ENCODE results near the gene ASB5. TPM values are rescaled to one million over a fixed set of nuclear protein-coding genes. Genes with fewer than 3 reads are reported as not detected.

The ASB5 gene
- total and polyA plus RNA-seq, 9 of the 15 experiments (the other 6 are each of a cell fraction or from before 2014, with no cell fraction given) = not detected

DNA sequence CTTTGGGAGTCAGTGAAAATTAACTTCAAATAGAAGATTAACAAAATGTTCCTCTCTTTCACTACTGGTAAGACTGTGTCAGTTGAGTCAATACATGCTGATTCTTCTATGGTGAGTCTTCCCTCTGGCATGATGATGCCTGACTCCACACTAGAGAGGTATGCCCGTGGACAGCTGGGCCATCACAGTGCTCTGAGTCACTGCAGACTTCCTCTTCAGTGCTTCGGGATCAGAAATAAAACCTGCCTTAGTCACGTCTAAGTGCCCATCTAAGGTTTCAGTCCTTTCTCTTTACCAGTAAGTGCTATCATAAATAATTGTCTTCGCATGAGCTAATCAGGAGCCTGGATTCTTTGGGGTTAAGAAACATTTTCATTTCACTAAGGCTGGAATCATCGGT is 1.6 kb upstream of the ASB5 start (continued):
- no peak for TF ChIP-seq TBP (optimal IDR thresholded peaks at IDR 0.05; ENCODE audit: low read depth, low read length)
- TF ChIP-seq RBM34 (IDR thresholded peaks at IDR 0.05; ENCODE audit: borderline replicate concordance, insufficient read depth, low read length) = no peak
- no peak for TF ChIP-seq ZNF644 (tag; IDR thresholded peaks at IDR 0.05; ENCODE audit: low read depth)
- TF ChIP-seq SAP30 (IDR thresholded peaks at IDR 0.05; ENCODE audit: borderline replicate concordance, insufficient read depth, low read depth, low read length, poor library complexity, severe bottlenecking) = no peak
- no peak for TF ChIP-seq FOXK2 (conservative IDR thresholded peaks at IDR 0.05 in 1 of 2, IDR thresholded peaks at IDR 0.05 in 1 of 2; ENCODE audit: low read depth in 2 of 2)
- no peak for TF ChIP-seq ETV6 (IDR thresholded peaks at IDR 0.05; ENCODE audit: borderline replicate concordance in 1 of 2, low read depth in 2 of 2, low read length in 1 of 2)
- no peak for TF ChIP-seq ETV6 (CRISPR knock-in tag; IDR thresholded peaks at IDR 0.05; ENCODE audit: borderline replicate concordance)
- TF ChIP-seq ZNF239 (CRISPR knock-in tag; IDR thresholded peaks at IDR 0.05) = no peak

DNA sequence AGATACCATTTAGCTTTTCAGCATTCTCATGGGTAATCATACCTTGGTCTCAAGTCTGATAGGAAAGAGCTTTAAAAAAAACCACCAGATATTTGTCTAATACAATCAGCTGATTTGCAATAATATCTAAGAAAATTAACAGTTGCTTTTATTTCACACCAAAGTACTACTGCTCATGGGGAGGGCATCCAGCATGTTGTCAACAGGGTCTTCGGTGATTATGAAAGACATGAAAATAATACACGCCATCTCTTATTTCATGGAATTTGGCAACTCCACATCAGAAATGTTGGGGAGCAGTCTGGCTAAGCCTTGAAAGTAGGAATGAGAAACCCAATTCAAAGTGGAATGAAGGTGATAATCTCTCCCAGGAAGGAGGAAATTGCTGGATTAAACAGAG is 3.0 kb downstream of the ASB5 start:
- no peak overlapping the region for H3K4me2 ChIP-seq (ENCODE audit: insufficient read depth, low read length)
- no peaks in the 10 kb centered on the region for H4K20me1 ChIP-seq (replicated peaks; ENCODE audit: control insufficient read depth, insufficient read depth, low read length)
- intact Hi-C loops (cut with micrococcal nuclease) (no loop called here), in situ Hi-C loops (cut with MboI) (no loop called here)
- no peak overlapping the region for H3K27ac ChIP-seq (ENCODE audit: extremely low read depth, low read depth, low read length)
- FAIRE-seq (no peak), ATAC-seq (no peak), DNase-seq (ENCODE audit: extremely low read depth in 1 of 4, low spot score in 3 of 4) (no peak)
- CTCF ChIA-PET (ENCODE audit: low intra/inter-chr PET ratio) = no interaction called here
- WGBS (ENCODE audit: insufficient coverage, low coverage, missing lambda C conversion rate) = 39% methylated on average over 2 of the region's 2 CpGs
- no peak overlapping the region for H3K9ac ChIP-seq (ENCODE audit: insufficient read depth in 1 of 2, low read depth in 2 of 2, low read length in 2 of 2)
- H3K9me1 ChIP-seq (ENCODE audit: control insufficient read depth, insufficient read depth, low read length) = no peaks in the 10 kb centered on the region
- no peaks in the 10 kb centered on the region for H3K27me3 ChIP-seq (ENCODE audit: control insufficient read depth in 2 of 2, insufficient read depth in 2 of 2, low read length in 2 of 2)
- H3K9me3 ChIP-seq (replicated peaks; ENCODE audit: control insufficient read depth, insufficient read depth, low read depth, low read length) = no peaks in the 10 kb centered on the region
- no peaks in the 10 kb centered on the region for H3K4me1 ChIP-seq (replicated peaks in 1 of 2; ENCODE audit: control insufficient read depth in 2 of 2, insufficient read depth in 2 of 2, low read length in 2 of 2)
- BruUV-seq (replicated peaks) = no TSS peak
- H3K79me2 ChIP-seq (ENCODE audit: control insufficient read depth, insufficient read depth, low read length) = no peaks in the 10 kb centered on the region
- H3K36me3 ChIP-seq (ENCODE audit: control insufficient read depth, insufficient read depth, low read length) = no peaks in the 10 kb centered on the region
- POLR2A ChIA-PET = no interaction called here
- H3K4me3 ChIP-seq = no peak overlapping the region
- no peak overlapping the region for H2AFZ ChIP-seq (ENCODE audit: low read depth, low read length)
- TF ChIP-seq, protein P1, sequence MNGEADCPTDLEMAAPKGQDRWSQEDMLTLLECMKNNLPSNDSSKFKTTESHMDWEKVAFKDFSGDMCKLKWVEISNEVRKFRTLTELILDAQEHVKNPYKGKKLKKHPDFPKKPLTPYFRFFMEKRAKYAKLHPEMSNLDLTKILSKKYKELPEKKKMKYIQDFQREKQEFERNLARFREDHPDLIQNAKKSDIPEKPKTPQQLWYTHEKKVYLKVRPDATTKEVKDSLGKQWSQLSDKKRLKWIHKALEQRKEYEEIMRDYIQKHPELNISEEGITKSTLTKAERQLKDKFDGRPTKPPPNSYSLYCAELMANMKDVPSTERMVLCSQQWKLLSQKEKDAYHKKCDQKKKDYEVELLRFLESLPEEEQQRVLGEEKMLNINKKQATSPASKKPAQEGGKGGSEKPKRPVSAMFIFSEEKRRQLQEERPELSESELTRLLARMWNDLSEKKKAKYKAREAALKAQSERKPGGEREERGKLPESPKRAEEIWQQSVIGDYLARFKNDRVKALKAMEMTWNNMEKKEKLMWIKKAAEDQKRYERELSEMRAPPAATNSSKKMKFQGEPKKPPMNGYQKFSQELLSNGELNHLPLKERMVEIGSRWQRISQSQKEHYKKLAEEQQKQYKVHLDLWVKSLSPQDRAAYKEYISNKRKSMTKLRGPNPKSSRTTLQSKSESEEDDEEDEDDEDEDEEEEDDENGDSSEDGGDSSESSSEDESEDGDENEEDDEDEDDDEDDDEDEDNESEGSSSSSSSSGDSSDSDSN (IDR thresholded peaks at IDR 0.05; ENCODE audit: borderline replicate concordance in 1 of 2, low read depth in 2 of 2, low read length in 2 of 2) = no peak
- TF ChIP-seq MTF1 (CRISPR knock-in tag; IDR thresholded peaks at IDR 0.05; ENCODE audit: borderline replicate concordance) = no peak
- TF ChIP-seq, protein P2, sequence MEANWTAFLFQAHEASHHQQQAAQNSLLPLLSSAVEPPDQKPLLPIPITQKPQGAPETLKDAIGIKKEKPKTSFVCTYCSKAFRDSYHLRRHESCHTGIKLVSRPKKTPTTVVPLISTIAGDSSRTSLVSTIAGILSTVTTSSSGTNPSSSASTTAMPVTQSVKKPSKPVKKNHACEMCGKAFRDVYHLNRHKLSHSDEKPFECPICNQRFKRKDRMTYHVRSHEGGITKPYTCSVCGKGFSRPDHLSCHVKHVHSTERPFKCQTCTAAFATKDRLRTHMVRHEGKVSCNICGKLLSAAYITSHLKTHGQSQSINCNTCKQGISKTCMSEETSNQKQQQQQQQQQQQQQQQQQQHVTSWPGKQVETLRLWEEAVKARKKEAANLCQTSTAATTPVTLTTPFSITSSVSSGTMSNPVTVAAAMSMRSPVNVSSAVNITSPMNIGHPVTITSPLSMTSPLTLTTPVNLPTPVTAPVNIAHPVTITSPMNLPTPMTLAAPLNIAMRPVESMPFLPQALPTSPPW (CRISPR knock-in tag; IDR thresholded peaks at IDR 0.05) = no peak
- TF ChIP-seq ELF4 (CRISPR knock-in tag; IDR thresholded peaks at IDR 0.05) = no peak
- TF ChIP-seq ZNF24 (IDR thresholded peaks at IDR 0.05) = no peak
- TF ChIP-seq KAT2B (IDR thresholded peaks at IDR 0.05; ENCODE audit: low read depth, low read length) = no peak
- TF ChIP-seq ZNF586 (CRISPR knock-in tag; conservative IDR thresholded peaks at IDR 0.05) = no peak
- TF ChIP-seq, protein P3, sequence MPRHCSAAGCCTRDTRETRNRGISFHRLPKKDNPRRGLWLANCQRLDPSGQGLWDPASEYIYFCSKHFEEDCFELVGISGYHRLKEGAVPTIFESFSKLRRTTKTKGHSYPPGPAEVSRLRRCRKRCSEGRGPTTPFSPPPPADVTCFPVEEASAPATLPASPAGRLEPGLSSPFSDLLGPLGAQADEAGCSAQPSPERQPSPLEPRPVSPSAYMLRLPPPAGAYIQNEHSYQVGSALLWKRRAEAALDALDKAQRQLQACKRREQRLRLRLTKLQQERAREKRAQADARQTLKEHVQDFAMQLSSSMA (CRISPR knock-in tag; IDR thresholded peaks at IDR 0.05) = no peak
- TF ChIP-seq HDAC8 (tag; IDR thresholded peaks at IDR 0.05) = no peak
- no peak for TF ChIP-seq ZNF507 (tag; conservative IDR thresholded peaks at IDR 0.05)
